HEK293 (cell line): ENCODE data around the gene GPR89A.
"Not testable (repeated sequence)": the region's sequence is repeated elsewhere in the genome, so short reads cannot be mapped to it uniquely, and the experiment has no call there.

ENCODE experiments used
- CTCF ChIA-PET: fragments of 350-600 bp; formaldehyde crosslinking; extraction: SDS; loops from one replicate; lab custom pipeline; 2021; ENCODE audit warnings: antibody characterized with exemption; lab: Yijun Ruan, JAX
- POLR2A ChIA-PET: fragments of 300-600 bp; formaldehyde crosslinking; extraction: SDS; loops from one replicate; lab custom pipeline; 2020; ENCODE audit warnings: antibody characterized with exemption, inconsistent platforms; lab: Yijun Ruan, JAX
- H3K27ac ChIP-seq: fragments of 200-500 bp; sonication (Bioruptor generic); 2 replicates; pipeline ENCODE4 v1.5.1; 2014; ENCODE audit warnings: low read depth, low read length, control low read depth, inconsistent platforms; ENCODE audit errors: extremely low read depth
- H3K36me3 ChIP-seq, 2 experiments: fragments of 200-500 bp in 1 of 2; sonication (Bioruptor generic) in 1 of 2; 1 replicate in 1 of 2; 2 replicates in 1 of 2; pipeline ENCODE4 v1.5.1; 2014 to 2017; ENCODE audit warnings: inconsistent platforms in 2 of 2, low read length in 2 of 2; ENCODE audit not compliant: control insufficient read depth in 2 of 2, insufficient read depth in 1 of 2
- H3K4me1 ChIP-seq: fragments of 200-500 bp; sonication (Bioruptor generic); 2 replicates; pipeline ENCODE4 v1.5.1; 2014; ENCODE audit warnings: mild to moderate bottlenecking, low read length, inconsistent platforms; ENCODE audit not compliant: control insufficient read depth, insufficient read depth
- H3K4me3 ChIP-seq: 2 replicates; pipeline ENCODE4 v1.5.1; 2011; ENCODE audit warnings: low read depth, mild to moderate bottlenecking, control low read depth, low read length, moderate library complexity
- H3K9me3 ChIP-seq: fragments of 200-500 bp; sonication (Bioruptor generic); 2 replicates; pipeline ENCODE4 v1.5.1; 2014; ENCODE audit warnings: low read depth, low read length, inconsistent platforms; ENCODE audit not compliant: control insufficient read depth, insufficient read depth
- YY2 ChIP-seq: fragments of 450-650 bp; formaldehyde crosslinking; IDR thresholded peaks from 2 replicates; pipeline ENCODE4 v1.5.1; 2016; ENCODE audit warnings: missing biosample characterization, missing genetic modification characterization
- TF ChIP-seq, protein P1 (sequence below): fragments of 450-650 bp; formaldehyde crosslinking; IDR thresholded peaks from 2 replicates; pipeline ENCODE4 v1.5.1; 2016; ENCODE audit warnings: missing biosample characterization, missing genetic modification characterization, borderline replicate concordance
- TF ChIP-seq, protein P2 (sequence below): fragments of 450-650 bp; formaldehyde crosslinking; IDR thresholded peaks from 2 replicates; pipeline ENCODE4 v1.5.1; 2016; ENCODE audit warnings: missing biosample characterization, missing genetic modification characterization

GPR89A gene

DNA sequence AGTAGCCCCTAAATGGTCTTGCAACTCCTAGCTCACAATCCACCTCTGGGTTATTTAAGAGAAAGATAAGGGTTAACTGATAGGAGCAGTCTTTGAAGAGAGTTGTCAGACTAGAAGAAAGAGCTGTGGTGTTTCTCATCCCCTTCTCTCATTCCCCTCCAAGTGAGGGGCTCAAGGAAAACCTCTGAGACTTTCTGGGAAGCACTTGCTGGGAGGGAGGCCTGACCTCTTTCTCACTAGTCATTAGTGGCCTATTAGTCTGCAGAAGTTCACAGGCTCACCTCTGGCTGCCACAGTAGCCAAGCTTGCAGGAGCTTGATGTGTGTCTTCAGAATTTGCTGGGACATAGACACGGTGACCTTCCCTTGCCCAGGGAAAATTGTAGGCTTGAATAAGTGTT, 6.2 kb upstream of the GPR89A start (continued):
- TF ChIP-seq, protein P1, sequence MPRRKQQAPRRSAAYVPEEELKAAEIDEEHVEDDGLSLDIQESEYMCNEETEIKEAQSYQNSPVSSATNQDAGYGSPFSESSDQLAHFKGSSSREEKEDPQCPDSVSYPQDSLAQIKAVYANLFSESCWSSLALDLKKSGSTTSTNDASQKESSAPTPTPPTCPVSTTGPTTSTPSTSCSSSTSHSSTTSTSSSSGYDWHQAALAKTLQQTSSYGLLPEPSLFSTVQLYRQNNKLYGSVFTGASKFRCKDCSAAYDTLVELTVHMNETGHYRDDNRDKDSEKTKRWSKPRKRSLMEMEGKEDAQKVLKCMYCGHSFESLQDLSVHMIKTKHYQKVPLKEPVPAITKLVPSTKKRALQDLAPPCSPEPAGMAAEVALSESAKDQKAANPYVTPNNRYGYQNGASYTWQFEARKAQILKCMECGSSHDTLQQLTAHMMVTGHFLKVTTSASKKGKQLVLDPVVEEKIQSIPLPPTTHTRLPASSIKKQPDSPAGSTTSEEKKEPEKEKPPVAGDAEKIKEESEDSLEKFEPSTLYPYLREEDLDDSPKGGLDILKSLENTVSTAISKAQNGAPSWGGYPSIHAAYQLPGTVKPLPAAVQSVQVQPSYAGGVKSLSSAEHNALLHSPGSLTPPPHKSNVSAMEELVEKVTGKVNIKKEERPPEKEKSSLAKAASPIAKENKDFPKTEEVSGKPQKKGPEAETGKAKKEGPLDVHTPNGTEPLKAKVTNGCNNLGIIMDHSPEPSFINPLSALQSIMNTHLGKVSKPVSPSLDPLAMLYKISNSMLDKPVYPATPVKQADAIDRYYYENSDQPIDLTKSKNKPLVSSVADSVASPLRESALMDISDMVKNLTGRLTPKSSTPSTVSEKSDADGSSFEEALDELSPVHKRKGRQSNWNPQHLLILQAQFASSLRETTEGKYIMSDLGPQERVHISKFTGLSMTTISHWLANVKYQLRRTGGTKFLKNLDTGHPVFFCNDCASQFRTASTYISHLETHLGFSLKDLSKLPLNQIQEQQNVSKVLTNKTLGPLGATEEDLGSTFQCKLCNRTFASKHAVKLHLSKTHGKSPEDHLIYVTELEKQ (tag by site-specific recombination) = no peak
- TF ChIP-seq YY2 (tag by site-specific recombination) = no peak
- TF ChIP-seq, protein P2, sequence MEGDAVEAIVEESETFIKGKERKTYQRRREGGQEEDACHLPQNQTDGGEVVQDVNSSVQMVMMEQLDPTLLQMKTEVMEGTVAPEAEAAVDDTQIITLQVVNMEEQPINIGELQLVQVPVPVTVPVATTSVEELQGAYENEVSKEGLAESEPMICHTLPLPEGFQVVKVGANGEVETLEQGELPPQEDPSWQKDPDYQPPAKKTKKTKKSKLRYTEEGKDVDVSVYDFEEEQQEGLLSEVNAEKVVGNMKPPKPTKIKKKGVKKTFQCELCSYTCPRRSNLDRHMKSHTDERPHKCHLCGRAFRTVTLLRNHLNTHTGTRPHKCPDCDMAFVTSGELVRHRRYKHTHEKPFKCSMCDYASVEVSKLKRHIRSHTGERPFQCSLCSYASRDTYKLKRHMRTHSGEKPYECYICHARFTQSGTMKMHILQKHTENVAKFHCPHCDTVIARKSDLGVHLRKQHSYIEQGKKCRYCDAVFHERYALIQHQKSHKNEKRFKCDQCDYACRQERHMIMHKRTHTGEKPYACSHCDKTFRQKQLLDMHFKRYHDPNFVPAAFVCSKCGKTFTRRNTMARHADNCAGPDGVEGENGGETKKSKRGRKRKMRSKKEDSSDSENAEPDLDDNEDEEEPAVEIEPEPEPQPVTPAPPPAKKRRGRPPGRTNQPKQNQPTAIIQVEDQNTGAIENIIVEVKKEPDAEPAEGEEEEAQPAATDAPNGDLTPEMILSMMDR (tag by site-specific recombination) = no peak

DNA sequence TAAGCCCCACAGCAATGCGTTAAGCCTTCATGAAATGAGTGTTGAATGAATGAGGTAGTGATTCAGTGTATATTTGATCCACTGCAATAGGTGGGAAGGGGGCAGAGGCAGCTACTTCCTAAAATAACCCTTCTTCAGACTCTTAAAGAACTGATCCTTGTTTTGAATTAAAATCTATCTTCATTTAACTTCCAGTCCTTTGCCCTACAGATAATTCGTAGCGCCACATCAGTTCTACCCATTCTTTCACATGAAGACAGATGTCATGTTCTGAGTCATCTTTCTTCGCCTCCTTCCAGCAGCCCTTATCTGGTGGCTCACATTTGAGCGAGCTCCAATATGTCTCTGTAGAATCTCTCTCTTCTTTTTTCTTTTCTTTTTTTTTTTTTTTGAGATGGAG, 948 bp upstream of the GPR89A start:
- POLR2A ChIA-PET, H3K9me3 ChIP-seq, H3K36me3 ChIP-seq, H3K27ac ChIP-seq, H3K4me1 ChIP-seq, H3K4me3 ChIP-seq, CTCF ChIA-PET: not testable (repeated sequence)

DNA sequence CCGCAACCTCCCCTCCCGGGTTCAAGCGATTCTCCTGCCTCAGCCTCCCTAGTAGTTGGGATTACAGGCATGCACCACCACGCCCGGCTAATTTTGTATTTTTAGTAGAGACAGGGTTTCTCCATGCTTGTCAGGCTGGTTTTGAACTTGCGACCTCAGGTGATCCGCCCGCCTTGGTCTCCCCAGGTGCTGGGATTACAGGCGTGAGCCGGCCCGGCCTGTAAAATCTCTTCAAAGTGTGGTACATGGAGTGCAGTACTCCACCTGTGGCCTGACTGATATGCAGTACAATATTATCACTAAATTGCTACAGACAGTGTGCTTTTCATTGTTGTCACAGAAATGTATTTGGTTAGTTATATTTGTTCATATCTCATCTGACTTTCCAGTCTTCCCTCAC, 499 bp upstream of the GPR89A start:
- CTCF ChIA-PET, H3K9me3 ChIP-seq, H3K27ac ChIP-seq, POLR2A ChIA-PET, H3K36me3 ChIP-seq, H3K4me3 ChIP-seq, H3K4me1 ChIP-seq: not testable (repeated sequence)

DNA sequence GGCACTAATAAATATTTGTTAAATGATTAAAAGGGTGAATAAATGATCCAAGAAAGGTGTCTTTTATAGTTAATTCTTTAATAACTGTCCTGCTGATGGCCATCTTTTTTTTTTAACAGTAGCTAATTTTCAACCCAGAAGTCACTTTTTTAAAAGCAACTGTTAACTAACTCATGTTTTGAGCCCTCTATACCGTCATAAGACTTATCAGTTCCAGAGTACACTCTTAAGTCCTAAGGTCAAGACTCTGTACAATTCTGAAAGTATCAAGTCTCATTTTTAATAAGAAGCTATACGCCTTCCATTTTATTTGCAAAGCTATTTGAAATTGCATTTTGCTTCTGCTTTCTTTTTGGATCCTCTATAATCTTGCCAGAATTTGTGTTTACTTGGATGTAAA, 3.0 kb downstream of the GPR89A start:
- POLR2A ChIA-PET, H3K4me3 ChIP-seq, H3K36me3 ChIP-seq, CTCF ChIA-PET, H3K27ac ChIP-seq, H3K9me3 ChIP-seq, H3K4me1 ChIP-seq: not testable (repeated sequence)

DNA sequence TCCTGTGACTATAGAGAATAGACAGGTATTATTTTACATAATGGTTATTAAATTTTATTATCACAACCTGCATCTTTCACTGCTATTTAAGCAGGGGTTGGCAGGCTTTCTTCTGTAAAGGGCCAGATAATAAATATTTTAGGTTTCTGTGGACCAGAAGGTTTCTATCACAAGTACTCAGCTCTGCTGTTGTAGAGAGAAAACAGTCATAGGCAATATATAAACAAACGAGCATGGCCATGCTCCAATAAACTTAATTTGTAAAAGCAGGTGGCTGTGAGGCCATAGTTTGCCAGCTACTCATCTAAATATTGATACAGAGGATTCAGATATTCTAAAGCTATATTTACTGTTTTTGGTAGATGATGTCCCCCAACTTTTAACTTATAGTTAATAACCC, 12.3 kb downstream of the GPR89A start:
- POLR2A ChIA-PET, H3K4me1 ChIP-seq, H3K36me3 ChIP-seq, H3K27ac ChIP-seq, CTCF ChIA-PET, H3K9me3 ChIP-seq, H3K4me3 ChIP-seq: not testable (repeated sequence)

GRCh38 chr1:145622177-145622576, 14.4 kb downstream of the GPR89A start:
- H3K27ac ChIP-seq, H3K36me3 ChIP-seq, CTCF ChIA-PET, H3K4me1 ChIP-seq, H3K4me3 ChIP-seq, H3K9me3 ChIP-seq, POLR2A ChIA-PET: not testable (repeated sequence)

DNA sequence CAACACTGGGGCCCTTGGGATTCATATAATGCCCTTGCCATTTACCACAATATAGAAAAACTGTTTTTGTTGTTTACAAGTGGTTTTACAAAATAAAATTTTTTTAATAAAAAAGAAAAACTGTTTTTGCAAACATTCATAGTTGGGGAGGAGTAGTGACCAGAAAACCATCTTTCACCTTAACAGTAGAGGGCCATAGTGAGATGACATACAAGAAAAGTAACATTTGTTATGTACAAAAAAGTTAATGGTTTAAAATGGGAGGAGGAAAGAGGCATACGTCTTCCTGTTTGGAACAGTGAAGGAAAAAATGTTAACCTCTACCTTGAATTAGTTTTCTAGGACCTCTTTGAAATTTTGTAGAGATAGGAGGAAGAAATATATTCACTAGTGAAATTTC, 28.4 kb downstream of the GPR89A start:
- H3K4me1 ChIP-seq, H3K27ac ChIP-seq, H3K4me3 ChIP-seq, POLR2A ChIA-PET, H3K9me3 ChIP-seq, CTCF ChIA-PET, H3K36me3 ChIP-seq: not testable (repeated sequence)

DNA sequence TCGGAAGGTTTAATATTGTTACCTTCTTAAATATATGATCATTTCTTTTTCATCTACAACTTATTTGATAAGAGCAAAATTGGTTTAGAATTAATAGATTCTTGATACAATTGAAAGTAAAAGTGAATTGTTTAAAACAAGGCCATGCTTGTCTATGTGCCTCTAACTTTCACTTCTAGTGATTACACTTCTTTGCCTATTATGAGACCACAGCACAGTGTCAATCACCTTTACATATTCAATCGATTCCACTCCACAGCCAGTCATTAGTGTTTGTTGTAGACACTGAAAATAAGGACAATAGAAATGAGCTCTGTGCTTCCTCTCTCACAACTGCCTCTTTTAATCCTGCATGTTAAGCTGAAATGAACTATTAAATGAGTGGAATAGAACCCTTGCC, 34.1 kb downstream of the GPR89A start:
- H3K4me3 ChIP-seq, H3K4me1 ChIP-seq, H3K9me3 ChIP-seq, CTCF ChIA-PET, POLR2A ChIA-PET, H3K27ac ChIP-seq, H3K36me3 ChIP-seq: not testable (repeated sequence)

DNA sequence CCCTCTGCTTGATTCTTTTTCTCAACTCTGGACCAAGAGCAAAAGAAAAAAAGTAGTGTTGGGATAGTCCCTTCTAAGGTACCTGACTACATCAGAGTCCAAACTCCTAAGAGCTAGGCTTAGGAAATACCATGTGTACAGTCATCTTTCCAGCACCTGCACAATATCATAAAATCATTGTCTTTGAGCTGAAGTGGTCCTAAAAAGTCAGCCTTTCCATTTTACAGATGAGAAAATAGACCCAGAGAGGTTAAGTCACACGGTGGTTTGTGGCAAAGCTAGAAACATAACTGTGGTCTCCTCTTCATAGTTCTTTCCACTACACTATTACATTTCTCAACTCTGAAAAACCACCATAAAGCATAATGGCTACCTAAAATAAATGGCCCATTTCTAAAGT, 36.2 kb downstream of the GPR89A start:
- H3K36me3 ChIP-seq, H3K9me3 ChIP-seq, POLR2A ChIA-PET, CTCF ChIA-PET, H3K27ac ChIP-seq, H3K4me3 ChIP-seq, H3K4me1 ChIP-seq: not testable (repeated sequence)
